SU-DHL-6 (cell line): ENCODE results near the gene PTCSC3.

Experiments used
- CTCF ChIP-seq: fragments of 200-600 bp; sonication (generic); IDR thresholded peaks from one replicate; pipeline ENCODE4 v1.5.1; 2017; ENCODE audit warnings: antibody characterized with exemption, mild to moderate bottlenecking, low read length, moderate library complexity; ENCODE audit not compliant: insufficient read depth, poor library complexity, severe bottlenecking
- EZH2phosphoT487 ChIP-seq: fragments of 200-600 bp; sonication (generic), shearing (Covaris generic); conservative IDR thresholded peaks from 2 replicates; pipeline ENCODE4 v1.6.1; 2018; ENCODE audit warnings: mild to moderate bottlenecking, antibody characterized with exemption, low read length, moderate library complexity, mixed read lengths

- no peak for TF ChIP-seq CTCF
- no peak for TF ChIP-seq EZH2phosphoT487
Observed at GRCh38 chr14:36167431-36167830, 9.1 kb downstream of the PTCSC3 start.
